NCI-H510A treated with DMSO at 0.1 percent for 48 hours (cell line): ENCODE results near the gene RPS4Y1.
"Not testable (repeated sequence)": the region's sequence is repeated elsewhere in the genome, so short reads cannot be mapped to it uniquely, and the experiment has no call there.

Source experiments
- DNase-seq: peaks from one replicate; lab custom pipeline; 2025; lab: John Stamatoyannopoulos, UW

Gene RPS4Y1

DNA sequence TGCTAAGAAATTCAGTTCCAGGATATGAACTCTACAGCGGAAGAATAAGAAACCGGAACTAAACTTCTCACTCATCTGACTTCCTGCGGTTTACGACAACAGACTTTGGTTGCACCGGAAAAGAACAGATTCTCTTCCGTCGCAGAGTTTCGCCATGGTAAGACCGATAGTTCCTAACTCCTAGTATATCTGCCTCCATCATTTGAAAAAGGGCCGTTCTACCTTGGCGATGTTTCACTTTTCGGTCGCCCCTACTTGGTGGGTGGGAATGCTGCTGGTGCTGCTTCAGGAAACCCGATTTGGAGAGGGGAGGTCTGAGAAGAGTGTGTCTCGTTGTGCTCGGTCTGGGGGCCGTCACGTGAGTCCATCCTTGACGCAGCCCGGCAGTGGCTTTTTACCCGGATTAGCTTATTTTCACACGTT lies at the start of gene RPS4Y1:
Gene RPS4Y1, plus strand, starts transcription at position 132 of the 423 bp plus-strand sequence. Its CDS starts 23 bp downstream, at position 155.
- DNase-seq = no peak

DNA sequence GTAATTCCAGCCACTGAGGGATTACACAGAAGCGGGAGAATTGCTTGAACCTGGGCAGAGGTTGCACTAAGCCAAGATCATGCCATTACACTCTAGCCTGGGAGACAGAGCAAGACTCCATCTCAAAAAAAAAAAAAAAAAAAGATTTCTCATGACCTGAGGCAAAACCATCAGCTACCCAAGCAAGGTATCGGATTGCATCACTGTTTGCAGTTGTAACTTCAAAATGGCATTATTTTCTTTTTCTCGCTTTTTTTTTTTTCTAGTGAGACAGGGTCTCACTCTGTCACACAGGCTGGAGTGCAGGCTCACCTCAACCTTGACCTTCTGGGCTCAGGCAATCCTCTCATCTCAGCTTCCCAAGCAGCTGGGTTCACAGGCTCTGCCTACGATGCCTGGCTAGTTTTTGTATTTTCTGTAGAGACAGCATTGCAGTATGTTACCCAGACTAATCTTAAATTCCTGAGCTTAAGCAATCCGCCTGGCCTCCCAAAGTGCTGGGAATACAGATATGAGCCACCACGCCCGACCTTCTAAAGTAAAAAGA lies 44.4 kb upstream of the RPS4Y1 start:
- DNase-seq = no peak

DNA sequence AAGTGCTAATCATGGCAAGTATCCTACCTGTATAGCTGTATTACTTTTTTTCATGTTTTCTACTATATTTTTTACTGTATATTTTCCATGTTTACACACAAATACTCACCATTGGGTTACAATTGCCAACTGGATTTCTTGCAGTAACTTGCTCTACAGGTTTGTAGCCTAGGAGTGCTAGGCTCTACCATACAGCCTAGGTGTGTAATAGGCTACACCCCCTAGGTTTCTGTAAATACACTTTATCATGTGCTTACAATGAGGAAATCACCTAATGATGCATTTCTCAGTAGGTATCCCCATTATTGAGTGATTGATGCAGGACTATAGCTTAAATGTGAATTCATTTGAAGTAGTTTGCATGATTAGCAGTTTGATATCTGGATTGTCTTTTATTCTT lies 43.4 kb upstream of the RPS4Y1 start:
- no peak for DNase-seq

DNA sequence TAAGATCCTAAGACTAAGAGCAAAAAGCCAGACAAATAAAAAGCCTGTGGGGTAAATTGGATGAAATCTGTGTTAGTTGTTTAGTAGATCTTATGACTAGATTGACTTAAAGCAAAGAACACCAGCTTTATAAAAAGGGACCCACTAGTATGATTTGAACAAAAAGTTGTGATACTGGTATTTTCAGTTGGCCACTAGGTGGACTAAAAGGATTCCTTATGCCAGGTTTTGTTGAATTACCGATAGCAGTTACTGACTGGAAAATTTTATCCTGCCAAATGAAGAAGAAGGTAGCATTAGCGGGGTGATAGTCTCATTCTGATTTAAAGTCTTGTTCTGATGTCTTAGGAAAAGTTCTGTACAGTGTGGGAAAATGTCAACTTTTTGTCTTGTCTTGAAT lies 41.2 kb upstream of the RPS4Y1 start:
- no peak for DNase-seq

DNA sequence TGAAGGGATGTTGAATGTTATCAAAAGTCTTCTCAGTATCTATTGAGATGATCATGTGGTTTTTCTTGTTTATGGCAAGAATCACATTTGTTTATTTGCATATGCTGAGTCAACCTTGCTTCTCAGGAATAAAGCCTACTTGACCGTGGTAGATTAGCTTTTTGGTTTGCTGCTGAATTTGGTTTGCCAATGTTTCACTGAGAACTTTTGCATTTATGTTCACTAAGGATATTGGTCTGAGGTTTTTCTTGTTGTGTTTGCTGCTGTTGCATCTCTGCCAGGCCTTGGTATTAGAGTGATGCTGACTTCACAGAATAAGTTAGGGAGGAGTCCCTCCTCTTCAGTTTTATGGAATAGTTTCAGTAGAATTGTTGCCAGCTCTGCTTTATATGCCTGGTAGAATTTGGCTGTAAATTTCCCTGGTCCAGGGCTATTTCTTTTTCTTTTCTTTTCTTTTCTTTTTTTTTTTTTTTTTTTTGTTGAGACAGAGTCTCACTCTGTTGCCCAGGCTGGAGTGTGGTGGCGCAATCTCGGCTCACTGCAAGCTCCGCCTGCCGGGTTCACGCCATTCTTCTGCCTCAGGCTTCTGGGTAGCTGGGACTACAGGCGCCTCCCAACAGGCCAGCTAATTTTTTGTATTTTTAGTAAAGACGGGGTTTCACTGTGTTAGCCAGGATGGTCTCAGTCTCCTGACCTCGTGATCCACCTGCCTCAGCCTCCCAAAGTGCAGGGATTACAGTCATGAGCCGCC lies 24.1 kb upstream of the RPS4Y1 start:
- not testable (repeated sequence) for DNase-seq

DNA sequence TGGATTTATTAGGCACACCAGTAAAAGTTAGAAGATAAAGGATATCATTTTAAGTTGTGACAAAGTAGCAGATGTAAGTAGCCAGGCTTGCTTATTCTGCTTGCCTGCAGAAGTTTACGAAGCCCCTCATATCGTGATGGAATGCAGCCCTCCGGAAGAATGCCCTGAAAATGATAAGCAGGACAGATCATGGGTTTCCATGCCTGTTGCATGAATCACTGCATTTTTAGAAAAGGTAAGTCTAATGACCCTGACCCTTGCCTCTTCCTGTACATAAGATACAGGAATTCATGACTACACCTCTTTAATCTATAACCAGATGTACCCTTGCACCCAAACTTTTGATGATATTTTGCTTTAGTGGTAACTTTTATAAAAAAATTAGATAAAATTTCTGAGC lies 16.9 kb upstream of the RPS4Y1 start:
- DNase-seq = no peak

DNA sequence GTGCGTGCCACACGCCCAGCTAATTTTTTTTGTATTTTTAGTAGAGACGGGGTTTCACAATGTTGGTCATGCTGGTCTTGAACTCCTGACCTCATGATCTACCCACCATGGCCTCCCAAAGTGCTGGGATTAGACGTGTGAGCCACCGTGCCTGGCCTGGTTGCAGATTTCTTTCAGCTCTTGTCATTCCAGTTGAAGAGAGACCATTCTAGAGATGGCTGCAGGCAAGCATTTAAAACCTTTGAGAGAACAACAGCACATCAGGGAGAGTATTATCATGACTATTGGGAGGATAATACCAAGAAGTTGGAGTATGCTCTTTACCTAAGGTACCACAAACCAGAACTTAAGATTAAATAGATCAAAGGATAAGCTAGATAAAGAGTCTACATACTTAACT lies 12.9 kb upstream of the RPS4Y1 start:
- DNase-seq = no peak

DNA sequence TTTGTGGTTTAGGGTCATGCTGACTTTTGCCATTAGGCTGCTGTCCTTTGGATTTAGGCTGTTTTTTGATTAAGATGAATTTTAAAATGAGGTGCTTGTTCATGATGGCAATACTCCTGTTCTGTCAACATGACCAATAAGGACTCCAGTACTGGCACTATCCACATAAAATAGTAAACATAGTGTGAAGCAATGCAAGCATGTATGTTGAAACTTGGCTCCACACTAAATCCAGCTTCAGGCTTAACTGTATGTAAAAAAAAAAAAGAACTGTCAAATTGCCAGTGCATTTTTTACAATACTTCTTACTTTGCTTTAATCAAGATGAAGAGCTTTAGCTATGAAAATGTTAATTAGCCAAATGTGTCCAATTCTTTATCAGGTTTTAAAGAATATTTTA lies 6.2 kb upstream of the RPS4Y1 start:
- no peak for DNase-seq

DNA sequence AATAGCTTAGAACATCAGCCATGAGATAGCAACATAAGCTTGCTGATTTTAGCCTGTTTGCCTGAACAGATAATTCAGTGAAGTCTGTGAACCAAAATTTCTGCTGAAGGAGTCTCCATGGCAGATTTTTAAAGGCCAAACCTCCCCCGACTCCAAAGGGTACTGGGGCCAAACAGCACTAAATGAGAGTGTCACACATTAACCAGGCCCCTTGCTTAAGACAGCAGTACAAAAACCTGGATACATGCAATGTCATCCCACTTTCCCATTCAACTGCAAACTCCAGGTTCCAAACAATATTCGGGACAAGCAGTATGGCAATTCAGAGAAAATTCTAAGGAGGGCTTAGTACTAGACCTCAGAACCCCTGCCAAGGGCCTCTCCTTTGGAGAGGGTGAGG lies 4.3 kb upstream of the RPS4Y1 start:
- DNase-seq = no peak

DNA sequence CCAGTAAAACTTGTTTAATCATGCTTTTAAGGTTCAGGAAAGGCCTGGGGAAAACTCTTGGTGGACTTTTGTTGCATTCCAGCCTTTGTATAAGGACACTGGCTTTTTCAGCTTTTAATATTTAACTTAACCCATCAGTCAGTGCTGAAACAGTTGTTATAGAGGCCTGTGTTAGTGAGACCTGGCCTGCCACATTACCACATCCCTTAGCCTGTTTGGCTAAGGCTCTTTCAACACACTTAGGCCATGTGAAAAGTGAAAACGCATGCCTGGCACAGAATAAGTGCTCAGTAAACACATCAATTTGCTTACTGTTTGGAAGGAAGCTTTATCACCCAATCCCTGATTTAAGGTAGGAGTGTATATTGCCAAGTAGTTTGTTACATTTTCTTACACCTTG lies 3.5 kb upstream of the RPS4Y1 start:
- DNase-seq = no peak

DNA sequence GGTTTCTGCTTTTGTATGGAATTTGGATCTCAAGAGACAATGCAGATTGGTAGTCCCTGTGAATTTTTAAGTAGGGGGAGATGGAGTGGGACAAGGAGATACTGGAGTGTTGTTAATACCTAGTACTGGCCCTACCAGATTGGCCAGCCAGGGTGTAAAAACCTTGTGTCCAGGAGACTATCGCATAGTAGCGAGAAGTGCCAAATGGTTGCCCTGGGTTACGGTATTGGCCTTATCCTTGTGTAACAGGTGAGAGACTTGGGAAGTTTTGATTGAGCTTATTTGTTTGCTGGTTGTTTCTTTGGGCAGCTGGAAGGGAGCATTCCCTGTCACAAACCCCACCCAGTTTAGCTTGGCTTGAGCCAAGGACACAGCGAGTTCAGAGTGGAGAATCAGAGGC lies 5.4 kb downstream of the RPS4Y1 start:
- no peak for DNase-seq

DNA sequence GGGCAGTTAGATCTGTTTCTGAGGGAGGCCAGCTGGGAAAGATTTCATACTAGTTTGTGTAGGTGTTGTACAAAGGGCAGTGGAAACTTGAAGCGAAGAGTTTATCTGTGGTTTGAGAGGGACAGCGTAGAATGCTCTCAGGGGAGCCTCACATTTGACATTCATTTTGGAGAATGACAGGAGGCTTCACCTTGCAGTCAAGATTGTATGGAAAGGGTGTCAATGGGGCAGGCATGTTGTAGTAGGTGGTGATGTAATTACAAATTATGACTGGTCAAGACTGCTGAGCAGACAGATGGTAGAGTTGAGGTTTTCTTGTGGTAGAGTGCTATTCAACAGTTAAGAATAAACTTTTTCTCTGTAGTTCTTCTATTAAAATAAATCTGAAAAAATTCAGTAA lies 7.0 kb downstream of the RPS4Y1 start:
- DNase-seq = no peak

DNA sequence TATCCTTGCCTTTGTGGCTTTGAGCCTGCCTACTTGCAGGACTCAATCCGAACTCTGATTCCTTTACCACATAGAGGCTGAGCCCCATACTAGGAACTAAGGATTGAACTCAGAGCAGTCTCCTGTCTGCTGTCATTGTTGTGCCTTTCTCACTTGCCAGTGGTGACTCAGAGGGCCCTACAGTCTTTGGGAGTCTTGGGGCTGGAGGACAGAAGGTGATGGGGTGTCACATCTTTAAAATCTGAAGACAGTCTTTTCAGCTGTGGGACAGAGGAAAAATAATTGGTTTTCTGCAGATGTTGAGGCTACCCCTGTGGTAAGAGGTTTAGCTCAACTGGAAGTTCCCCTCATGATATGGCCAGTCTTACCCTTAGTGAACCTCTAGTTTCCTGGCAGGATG lies 8.0 kb downstream of the RPS4Y1 start:
- DNase-seq = no peak

DNA sequence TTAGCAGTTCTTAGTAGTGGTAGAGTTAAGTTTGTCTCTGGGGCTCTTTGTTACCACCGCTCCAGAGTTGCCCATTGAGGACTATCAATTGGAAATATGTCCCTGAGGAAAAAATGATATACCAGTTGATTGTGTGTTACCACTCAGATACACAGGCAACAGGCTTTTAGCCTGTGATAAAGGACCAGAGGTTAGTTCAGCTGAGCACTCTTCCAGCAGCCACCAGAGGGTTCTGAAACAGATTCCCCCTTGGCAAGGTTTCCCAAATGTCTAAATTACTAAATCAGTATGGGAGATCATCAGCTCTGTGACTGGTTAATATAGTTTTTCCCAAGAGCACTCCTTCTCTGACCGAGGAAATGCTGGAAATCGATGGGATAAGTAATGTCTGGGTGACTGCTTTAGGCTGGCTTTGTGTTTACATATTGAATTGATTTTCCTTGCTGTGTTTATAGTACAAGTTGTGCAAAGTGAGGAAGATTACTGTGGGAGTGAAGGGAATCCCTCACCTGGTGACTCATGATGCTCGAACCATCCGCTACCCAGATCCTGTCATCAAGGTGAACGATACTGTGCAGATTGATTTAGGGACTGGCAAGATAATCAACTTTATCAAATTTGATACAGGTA lies 12.9 kb downstream of the RPS4Y1 start:
- DNase-seq = no peak

DNA sequence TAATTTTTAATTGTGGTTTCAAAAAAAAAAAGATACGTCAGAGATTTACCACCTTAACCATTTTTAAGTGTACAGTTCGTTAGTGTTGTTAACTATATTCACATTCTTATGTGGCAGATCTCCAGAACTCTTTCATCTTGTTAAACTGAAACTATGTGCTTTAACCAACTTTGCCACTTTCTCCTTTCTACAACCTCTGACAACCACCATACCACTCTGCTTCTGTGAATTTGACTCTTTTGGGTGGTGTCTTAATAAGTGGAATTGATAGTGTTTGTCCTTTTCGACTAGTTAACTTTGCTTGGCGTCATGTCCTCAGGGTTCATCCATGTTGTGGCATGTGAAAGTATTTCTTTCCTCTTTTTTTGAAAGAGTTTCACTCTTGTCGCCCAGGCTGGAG lies 15.7 kb downstream of the RPS4Y1 start:
- DNase-seq = no peak

DNA sequence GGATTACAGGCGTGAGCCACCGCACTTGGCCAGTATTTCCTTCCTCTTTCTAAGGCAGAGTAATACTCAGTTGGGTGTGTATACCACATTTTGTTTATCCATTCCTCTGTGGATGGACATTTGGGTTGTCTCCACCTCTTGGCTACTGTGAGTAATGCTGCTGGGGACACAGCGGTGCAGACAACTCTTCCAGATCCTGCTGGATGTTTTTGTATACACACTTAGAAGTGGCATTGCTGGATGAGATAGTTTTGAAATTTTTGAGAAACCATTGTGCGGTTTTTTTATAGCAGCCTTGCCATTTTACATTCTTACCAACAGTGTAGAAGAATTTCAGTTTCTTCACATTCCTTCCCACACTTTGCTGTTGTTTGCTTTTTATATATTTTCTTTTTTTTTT lies 16.3 kb downstream of the RPS4Y1 start:
- no peak for DNase-seq

DNA sequence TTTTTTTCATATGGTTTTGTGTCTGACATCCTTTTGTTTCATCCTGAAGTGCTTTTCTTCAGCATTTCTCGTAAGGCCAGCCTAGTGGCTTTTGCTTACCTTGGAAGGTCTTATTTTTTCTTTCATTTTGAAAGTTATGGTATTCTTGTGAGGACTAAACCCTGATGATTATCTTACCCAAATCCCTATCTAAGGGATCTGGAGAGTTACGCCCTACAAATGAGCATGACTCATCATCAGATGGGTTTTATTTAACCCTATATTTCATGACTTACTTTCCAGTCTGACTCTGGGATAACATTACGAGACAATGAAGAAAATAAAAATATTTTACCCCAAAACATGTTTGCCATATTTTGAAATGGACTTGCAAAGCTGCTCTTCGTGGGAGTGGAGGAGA lies 18.4 kb downstream of the RPS4Y1 start:
- no peak for DNase-seq

DNA sequence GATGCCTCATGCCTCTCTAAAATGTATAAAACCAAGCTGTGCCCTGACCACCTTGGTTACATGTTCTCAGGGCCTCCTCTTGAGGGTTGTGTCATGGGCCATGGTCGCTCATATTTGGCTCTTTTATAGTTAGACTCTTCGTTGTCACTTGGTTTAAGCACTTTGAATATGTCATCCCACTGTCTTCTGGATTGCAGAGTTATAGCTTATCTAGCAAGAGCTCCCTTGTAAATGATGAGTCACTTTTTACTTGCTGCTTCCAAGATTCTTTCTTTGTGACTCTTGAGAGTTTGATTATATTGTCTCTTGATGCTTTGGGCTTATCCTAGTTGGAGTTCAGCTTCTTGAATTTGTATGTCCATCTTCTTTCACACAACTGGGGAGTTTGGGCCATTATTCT lies 19.1 kb downstream of the RPS4Y1 start:
- DNase-seq = no peak

DNA sequence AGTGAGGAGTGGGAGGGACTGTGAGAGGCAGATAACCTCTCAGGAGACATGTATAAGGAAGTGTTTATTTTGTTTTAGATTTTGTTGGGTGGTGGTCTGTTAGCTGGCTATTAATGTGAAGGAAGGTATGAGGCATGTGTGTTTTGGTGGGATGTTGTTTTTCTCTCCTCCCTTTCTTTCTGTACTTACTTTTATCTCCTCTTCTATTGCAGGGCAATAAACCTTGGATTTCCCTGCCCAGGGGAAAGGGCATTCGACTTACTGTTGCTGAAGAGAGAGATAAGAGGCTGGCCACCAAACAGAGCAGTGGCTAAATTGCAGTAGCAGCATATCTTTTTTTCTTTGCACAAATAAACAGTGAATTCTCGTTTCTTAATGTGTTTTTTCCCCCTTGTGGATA lies 25.2 kb downstream of the RPS4Y1 start:
- DNase-seq = no peak

DNA sequence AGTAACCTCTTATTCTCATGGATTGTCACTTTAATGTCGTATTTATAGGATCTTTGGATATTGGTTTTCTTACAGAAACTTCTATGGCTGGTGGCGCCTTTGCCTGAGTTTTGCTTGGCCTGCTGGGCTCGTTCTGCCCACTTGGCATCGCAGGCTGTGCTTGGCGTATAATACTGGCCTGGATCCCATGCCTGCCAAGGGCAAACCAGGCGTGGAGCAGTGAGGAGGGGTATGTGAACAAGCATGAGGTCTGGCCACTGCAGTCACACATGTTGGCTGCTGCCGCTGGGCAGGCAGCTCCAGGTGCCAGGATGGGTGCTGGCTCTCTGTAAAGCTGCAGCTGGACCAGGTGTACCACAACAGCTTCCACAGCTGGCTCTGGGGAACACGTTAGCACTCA lies 26.1 kb downstream of the RPS4Y1 start:
- DNase-seq = no peak

DNA sequence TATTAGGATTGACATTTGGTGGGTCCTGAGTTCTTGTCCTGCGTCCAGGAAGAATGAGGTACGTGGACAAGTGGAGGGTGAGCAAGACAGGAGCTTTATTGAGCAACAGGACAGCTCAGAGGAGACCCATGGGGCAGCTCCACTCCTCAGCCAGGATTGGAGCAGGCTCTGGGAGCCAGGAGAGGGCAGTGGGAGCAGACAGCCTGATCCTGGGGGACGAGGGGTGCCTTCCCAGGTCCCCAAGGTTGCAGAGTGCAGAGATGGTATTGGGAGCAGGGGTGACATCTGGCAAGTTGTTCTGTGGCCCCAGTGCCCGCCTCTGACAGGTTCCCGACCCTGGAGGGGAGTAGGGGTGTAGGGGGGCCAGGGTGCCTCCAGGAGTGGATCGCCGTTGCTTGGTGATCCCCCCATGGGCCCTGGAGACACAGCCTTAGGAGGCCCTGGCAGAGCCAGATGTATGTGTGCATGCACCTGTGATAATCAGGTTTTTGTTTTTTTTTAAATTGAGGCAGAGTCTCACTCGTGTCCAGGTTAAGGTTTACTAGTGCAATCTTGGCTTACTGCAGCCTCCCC lies 26.7 kb downstream of the RPS4Y1 start:
- no peak for DNase-seq

DNA sequence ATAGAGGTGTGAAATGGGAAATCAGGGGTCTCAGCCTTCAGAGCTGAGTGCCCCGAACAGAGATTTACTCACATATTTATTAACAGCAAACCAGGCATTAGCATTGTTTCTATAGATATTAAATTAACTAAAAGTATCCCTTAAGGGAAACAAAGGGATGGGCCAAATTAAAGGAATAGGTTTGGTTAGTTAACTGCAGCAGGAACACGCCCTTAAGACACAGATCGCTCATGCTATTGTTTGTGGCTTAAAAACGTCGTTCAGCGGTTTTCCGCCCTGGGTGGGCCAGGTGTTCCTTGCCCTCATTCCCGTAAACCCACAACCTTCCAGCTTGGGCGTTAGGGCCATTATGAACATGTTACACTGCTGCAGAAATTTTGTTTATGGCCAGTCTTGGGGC lies 30.8 kb downstream of the RPS4Y1 start:
- DNase-seq = not testable (repeated sequence)

DNA sequence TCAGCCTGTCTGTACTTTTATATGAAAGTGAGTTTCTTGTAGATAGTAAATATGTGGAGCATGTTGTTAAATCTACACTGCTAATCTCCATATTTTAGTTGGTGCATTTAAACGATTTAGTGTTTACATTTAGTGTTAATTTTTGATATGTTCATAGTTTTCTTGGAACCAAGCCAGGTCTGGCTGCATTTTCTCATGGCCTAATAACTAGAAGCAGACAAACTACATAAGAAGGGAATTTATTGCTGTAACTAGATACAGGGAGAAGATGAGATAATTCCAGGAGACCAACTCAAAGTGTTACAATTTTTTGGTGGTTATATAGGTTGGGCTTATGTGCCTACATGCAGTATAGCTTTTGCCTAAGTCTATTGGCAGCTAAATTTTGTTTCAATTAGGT lies 32.8 kb downstream of the RPS4Y1 start:
- DNase-seq = no peak
